Mucosa of gallbladder (tissue), 1 donor: ENCODE results near the gene ANXA9. TPM values are rescaled to one million over a fixed set of nuclear protein-coding genes. Genes with fewer than 3 reads are reported as not detected.

Source experiments
- DNase-seq: peaks from one replicate; pipeline ENCODE4 v3.0.0-alpha.2; 2020; ENCODE audit warnings: low spot score
- total RNA-seq: library from RNA; stranded (reverse); gene quantifications from one replicate; pipeline ENCODE4 v1.2.1, GENCODE V29; 2021
- donor health status: DM: no; HTN: no; CAD: no.

The ANXA9 gene
- total RNA-seq, 1 donor from 2014 or later: 25.1 TPM

DNA sequence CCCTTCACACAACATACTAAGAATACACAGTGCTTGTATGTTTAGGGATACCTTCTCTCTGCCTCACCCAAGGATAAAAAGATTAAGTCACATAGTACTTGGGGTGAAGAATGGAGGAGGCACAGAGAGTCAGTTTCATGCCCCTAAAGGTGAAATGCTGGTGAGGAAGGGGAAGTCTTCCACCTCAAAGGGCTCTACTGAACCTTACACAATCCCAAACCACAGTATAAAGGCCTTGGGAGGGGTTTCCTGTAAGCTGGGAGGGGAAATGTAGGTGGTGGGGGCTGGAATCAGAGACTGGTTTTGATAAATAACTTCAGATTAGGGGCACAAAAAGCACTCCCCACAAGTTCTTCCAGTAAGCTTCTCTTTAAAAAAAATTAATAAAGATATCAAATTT, 21.1 kb downstream of the ANXA9 start:
- DNase-seq: no peak

DNA sequence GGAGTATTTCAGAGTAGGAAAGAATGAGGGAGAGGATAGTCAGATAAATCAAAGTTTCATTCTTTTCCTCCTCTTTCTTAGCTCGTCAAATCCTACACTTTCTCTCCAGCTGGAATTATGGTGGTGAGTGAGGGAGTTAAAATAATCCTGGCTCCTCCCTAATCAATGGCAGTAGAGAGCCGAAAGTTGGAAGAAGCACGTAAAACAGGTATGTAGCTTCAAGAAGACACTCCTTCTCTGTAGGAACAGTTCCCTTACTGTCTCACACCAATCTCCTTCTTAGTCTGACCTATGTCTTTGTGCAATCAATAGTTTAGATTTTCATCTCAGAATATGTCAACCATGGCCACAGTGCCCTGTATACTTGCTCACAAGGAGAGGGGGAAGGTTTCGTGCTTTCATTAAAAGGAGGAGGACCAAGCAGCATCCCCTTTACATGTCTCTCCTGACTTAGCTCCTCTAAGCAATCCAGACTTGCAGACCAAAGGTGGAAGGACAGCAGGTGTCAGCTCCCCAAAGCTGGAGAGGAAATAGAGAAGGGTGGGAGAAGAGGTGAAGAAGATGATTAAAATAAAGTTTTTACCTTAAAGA, 23.7 kb downstream of the ANXA9 start:
- DNase-seq: no peak

DNA sequence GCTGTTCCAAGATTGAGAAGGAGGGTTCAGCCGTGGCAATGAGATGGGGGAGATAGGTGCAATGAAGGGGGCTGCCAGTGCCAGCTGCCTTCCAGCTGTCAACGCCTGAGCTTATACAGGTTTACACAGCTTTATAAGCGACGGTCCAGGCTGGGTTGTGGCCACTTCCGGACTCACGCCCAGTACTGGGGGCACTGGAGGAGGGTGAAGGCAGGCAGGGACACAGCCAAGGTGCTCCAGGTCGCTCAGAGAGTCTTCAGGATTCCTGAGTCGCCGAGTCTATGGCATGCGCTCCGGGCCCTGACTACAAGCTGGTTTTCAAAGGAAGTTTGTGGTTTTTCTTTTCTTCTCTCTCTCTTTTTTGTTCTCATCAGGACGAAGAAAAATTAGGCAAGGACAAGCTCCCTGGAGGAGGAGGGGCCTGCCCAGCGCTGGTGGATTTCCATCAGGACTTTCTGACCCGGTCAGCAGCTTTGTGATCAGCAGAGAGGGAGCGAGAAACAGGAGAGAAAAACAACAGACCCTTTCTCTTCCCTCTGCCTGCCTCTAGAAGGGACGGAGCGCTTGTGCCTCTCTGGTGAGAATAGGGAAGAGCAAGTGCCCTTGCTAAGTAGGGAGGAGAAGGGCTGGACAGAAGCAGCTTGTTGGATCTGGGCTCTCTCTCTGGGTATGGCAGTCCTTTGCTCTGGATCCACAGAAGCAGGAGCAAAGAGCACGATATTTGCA, 24.4 kb downstream of the ANXA9 start, which contains the start of gene MINDY1:
TSS of gene MINDY1 (minus strand) at position 576 of the 726 bp plus-strand sequence. CDS start 4,285 bp downstream, outside the sequence.
- DNase-seq: peak; percentile 78

DNA sequence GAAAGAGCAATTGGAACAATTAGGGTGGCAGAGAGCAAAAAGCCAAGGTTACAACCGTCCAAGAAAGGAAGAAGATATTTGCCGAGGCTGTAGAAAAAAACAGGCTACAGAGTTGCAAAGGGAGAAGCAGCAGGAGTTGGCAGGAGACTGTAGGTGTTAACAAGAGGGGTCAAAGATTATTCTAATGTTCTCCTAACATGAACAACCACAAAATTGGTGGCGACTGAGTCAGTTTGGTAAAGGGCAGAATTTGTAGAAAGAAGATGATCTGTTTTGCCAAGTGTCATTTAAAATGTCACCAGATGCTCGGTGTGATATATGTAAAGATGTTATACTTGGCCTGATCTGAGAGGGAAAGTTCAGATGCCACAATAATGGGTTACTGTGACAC, 25.8 kb downstream of the ANXA9 start:
- no peak for DNase-seq

DNA sequence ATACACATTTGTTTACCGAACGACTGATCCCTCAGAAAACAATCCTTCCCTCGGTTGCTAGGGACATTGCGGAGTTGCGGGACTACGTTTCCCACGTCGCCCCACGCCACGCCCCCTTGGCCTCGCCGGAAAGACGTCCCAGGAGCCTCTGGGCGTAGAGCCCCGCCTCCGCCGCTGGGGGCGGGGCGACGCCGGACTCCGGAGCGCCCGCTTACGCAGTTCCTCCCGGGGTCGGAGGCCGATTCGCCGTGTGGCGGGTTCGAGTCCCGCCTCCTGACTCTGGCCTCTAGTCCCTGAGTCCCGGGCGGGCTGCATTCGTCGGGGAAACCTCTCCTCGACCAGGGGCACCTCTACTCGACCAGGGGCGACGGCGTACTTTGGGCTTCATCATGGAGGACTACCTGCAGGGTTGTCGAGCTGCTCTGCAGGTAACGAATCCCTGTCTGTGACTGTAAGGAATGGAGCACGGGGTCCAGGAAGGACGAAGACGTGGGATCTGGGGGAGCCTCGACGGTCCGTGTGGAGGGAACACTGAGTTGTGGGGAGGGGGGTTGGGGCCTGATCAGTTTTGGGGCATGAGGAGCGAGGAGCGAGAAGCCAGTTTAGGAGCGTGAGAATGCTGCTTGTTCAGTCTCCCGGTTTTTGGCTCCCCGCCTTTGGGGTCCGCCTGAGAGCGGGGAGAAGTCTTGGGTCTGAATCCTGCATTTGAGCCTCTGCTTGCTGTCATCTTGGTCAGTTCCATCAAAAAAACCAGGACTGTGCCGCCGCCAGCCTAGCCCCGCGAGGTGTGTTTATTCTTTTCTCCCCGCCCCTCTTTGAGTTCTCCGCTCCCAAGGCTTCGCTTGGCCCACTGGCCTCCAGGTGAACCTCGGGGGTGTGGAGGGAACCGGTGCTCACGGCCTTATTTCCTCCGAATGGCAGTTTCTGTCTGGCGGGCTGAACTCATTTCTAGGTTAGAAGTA, 26.4 kb downstream of the ANXA9 start, which contains the start of gene PRUNE1:
TSS of gene PRUNE1 (plus strand) at position 206 of the 962 bp plus-strand sequence. CDS start at position 390, 184 bp downstream.
- DNase-seq: peak; percentile 96

DNA sequence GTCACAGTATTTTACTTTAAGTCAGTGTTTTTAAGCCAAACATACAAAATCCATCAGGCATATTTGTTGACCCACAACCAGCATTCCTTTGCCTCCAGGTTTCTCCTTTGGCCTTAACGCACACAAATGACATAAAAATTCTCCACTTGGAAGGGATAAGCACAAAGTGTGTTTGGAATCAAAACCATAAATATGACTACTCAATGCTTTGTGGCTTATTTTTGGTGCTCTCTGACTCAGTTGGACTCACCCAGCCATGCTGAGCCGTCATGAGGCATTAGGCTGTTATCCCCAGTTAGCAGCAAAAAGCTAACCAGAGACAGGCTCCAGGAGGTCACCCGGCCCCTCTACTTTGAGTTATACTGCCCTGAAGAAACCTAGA, 27.1 kb downstream of the ANXA9 start:
- DNase-seq: no peak

DNA sequence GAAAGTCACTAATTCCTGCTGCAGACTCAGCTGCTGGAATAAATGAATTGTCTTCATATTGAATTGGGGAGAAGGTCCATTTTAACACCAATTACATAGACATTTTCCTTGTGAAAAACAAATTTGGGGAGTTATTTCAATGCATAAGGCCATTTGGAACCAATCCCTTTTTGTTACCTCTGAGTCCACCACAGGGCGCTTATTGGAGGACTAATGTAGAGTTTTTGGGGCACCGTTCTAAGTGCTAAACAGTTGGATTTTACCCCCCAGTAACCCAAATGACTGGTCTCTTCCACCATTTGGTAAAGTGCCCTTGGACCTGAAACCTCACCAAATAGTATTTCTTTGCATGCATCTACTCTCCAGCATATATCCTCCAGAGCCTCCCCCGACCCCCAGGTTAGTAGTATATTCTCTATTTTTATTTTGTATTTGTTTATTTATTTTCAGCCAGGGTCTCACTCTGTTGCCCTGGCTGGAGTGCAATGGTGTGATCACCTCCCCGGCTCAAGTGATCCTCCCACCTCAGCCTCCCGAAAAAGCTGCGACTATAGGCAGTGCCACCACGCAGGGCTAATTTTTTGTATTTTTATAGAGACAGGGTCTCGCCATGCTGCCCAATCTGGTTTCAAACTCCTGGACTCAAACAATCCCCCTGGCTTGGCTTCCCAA, 27.7 kb downstream of the ANXA9 start:
- DNase-seq: no peak

DNA sequence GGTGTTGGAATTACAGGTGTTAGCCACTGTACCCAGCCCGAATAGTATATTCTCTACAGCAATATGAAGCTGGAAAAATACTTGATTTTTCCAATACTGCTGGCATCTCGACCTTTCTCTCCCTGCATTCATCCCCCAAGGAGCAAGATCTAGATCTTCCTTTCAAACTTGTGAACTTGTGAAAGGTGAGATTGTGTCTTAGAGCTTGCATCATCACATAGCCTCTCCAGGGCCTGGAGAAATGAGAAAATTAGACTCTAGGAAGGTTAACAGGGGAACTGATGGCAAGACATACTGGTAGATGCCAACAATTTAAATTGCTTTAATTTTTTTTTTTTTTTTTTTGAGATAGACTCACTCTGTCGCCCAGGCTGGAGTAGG, 28.2 kb downstream of the ANXA9 start:
- DNase-seq: no peak

DNA sequence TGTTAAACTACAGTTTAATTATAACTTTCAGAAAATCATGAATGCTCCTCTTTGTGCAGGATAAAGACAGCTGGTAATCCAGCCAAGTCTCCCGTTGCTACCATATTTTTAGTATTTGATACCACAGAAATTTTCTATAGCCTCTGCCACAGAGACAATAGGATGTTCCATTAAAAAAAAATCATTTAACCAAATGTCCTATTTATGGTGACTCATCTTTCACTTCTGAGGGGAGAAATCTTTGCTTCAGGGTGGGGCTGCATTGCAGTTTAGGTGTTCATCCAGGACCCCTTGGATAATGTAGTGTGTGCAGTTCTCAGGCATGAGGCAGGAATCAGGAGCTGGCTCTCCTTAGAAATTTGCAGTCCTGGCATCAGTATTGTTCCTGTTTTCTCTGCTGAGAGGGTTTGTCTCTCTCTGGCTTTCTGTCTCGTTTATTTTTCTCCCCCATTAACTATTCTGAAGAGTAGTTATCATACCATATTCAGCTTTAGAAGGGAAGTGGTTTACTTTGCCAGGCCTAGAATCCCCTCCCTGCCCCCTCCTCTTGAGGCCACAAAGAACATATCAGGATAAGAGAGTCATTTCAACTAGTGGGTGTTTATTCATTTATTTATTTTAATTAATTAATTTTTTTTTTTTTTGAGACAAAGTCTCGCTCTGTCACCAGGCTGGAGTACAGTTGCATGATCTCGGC, 29.2 kb downstream of the ANXA9 start:
- no peak for DNase-seq

DNA sequence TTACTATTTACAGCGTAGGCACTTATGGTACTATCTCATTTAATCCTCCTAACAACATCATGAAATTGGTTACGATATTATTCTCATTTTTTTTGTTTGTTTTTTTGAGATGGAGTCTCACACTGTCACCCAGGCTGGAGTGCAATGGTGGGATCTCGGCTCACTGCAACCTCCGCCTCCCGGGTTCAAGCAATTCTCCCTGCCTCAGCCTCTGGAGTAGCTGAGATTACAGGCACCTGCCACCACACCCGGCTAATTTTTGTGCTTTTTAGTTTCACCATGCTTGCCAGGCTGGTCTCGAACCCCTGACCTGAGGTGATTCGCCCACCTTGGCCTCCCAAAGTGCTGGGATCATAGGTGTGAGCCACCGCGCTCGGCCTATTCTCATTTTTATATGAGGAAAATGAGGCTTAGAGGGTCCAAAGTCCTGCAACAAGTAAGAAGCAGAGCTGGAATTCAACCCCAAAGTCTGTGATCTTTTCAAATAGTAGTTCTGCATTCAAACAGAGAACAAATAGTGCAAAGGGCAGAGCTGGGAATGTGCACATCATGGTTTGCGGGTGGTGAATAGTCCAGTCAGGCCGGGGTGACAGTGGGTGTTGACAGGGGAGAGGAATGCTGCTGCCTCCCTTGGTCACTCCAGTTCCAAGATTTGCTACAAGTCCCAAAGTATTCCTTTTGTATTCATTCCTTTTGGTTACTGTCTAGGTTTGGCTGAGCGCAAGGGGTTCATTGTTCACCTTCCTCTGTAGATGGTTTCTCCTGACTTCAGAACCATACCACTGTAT, 30.8 kb downstream of the ANXA9 start:
- peak; percentile 54 for DNase-seq

DNA sequence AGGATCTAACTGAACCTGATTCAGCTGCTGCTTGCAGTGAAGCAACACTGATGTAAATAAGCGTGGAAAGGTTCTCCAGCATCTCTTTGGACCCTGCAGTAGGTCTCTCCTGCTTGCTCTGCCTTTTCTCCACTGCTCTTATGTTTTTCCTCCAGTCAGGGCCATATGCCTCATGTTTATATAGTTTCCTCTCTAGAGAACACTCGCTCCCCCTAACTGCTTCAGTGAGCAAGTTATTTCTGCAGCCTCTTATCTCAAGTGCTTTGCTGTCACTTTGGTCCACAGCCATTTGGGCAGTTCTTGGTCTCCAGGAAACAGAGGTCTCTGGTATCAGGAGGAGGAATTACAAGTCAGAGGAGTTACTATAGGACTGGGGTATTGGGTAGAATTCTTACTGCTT, 31.4 kb downstream of the ANXA9 start:
- peak; percentile 36 for DNase-seq

DNA sequence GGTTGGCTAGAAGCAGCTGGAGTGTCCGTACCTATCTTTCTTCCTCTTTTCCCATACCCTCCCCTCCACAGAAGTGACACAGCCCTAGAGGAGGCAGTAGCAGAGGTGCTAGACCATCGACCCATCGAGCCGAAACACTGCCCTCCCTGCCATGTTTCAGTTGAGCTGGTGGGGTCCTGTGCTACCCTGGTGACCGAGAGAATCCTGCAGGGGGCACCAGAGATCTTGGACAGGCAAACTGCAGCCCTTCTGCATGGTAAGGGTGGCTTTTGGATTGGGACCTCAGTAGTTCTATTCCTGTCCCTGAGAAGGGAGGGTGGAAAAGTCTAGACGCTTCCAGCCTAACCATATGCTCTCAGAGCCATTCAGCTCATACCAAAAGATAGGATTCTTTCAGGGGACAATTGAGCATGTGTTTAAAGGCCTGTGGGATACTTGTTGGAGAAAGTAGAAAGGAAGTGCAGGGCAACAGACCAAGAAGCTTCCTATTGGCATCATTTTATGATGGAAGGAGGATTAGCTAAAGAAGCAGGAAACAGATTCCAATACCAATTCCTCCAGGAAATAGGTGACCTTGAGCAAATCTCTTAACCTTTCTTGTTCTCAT, 42.6 kb downstream of the ANXA9 start:
- peak; percentile 86 for DNase-seq

DNA sequence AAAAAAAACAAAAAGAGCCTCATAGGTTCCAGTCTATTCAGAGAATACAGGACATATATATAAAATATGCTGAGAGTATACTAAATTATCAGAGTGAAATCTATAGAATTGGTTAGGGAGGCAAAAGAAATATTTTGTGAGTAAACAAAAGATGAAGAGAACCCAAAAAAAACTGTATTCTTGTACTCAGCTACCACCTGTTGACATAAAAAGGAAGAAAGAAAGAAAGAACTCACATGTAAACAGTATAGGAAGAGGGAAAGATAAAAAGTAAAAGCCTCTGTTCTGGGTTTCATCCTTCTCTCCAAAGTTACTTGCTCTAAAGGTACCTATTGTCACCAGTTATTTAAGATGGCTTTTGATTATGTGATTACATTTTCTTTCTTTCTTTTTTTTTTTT, 44.4 kb downstream of the ANXA9 start:
- DNase-seq: no peak

DNA sequence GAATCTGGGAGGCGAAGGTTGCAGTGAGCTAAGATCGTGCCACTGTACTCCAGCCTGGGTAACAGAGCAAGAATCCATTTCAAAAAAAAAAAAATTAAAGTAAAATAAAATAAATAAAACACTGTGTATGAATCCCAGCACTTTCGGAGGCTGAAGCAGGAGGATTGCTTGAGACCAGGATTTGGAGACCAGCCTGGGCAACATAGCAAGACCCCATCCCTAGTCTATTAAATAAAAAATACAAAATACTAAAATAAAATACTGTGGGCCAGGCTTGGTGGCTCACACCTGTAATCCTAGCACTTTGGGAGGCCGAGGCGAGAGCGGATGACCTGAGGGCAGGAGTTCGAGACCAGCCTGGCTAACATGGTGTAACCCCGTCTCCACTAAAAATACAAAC, 50.1 kb downstream of the ANXA9 start:
- DNase-seq: no peak

DNA sequence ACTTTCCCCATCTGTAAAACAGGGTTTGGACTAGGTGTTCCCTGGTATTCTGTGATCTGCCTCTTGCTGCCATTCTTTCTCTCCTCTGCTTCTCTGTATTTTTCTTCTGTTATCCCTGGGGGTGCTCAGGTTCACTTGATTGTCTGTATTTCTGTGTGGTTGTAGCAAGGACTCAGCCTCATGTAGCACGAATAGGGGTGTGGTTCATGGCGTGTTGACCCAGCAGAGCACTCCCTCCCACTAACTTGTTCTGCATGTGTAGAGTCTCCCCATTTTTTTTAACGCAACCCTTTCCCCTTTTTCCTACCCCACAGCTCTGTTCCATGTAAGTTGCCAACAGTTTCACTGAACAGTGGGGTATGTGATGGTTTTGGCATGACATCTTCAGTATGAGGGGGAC, 53.1 kb downstream of the ANXA9 start:
- no peak for DNase-seq

DNA sequence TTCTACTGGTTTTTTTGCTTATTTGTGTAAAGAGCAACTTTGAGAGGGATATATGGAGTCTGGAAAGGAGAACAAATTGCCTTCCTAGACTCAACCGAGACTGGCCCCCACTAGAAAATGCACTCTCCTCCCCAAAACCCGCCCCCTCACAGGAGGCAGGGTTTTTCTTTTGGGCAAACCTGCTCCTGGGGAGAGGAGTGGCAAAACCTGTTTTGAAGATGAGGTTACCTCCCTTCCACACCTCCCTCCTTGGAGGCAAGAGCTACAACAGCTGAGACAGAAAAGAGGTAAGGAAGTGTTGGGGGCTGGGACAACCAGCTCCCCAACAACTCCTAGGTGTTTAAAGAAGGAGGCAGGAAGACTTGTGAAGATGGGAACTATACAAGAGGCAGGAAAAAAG, 54.3 kb downstream of the ANXA9 start, which contains the start of gene BNIPL:
TSS of gene BNIPL (plus strand) at position 231 of the 400 bp plus-strand sequence. CDS start at position 371, 140 bp downstream.
- no peak for DNase-seq

DNA sequence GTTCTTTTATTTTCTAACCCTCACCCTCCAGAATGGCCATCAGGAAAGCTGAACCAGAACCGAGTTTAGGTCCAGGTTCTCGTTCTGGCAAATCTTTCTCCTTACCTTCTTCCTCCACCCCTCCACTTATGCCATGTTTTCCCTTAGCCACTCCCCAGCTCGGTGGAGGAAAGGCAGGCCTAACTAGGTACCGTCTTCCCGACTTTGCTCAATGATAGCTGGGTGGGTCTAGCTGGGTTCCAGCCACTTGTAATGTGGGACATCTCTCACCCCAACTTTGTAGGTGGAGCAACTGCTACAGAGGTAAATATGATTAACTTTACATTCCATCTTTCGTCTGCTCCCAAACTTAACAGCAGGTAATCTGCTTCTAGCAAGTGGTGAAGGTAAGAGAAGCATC, 54.9 kb downstream of the ANXA9 start:
- DNase-seq: no peak

DNA sequence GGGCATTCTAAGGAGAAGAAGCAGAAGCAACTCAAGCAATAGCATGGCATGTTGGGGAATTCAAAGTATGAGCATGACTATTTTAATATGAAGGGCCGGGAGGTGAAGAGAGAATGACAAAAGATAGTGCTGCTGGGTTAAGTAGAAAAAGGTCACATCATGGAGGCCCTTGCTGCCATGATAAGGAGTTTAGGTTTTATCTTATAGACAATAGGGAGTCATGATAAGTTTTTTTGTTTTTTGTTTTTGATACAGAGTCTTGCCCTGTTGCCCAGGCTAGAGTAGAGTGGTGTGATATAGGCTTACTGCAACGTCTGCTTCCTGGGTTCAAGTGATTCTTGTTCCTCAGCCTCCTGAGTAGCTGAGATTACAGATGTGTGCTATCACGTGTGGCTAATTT, 57.4 kb downstream of the ANXA9 start:
- DNase-seq: no peak

DNA sequence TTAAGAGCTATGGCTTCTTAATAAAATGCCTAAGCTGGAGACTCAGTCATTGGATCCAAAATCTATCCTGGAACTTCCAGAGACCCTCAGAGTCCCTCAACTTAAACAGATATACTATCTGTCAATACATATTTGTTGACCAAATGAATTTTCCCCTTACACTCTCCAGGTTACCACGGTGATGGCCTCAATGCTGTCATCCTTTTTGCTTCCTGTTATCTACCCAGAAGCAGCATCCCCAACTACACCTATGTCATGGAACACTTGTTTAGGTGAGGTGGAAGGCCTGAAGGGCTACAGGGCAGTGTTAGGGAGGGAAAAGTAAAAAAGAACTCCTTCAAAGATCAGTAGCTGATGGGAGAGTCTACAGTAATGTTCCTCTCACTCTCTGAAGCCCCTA, 61.1 kb downstream of the ANXA9 start:
- no peak for DNase-seq
